H9 (cell line): ENCODE measurements around the gene CLASP2. TPM values are rescaled to one million over a fixed set of nuclear protein-coding genes. Genes with fewer than 3 reads are reported as not detected.

Experiments used
- DNase-seq: peaks from one replicate; pipeline ENCODE4 v3.0.0-alpha.2; 2017
- H2AFZ ChIP-seq: one replicate; pipeline ENCODE4 v1.6.1; 2013; ENCODE audit warnings: mild to moderate bottlenecking, low read length, control low read depth, moderate library complexity
- H2AK5ac ChIP-seq: 2 replicates; pipeline ENCODE4 v1.6.1; 2013; ENCODE audit warnings: low read length, control low read depth, mixed read lengths; ENCODE audit not compliant: insufficient read length
- H2BK120ac ChIP-seq: one replicate; pipeline ENCODE4 v1.6.1; 2013; ENCODE audit warnings: low read depth, mild to moderate bottlenecking, low read length, control low read depth, inconsistent platforms; ENCODE audit not compliant: poor library complexity, severe bottlenecking
- H2BK12ac ChIP-seq: 2 replicates; pipeline ENCODE4 v1.6.1; 2013; ENCODE audit warnings: low read length, control low read depth, mixed read lengths, low read depth; ENCODE audit not compliant: insufficient read length
- H2BK15ac ChIP-seq: 2 replicates; pipeline ENCODE4 v1.6.1; 2013; ENCODE audit warnings: low read depth, low read length, control low read depth
- H2BK20ac ChIP-seq: one replicate; pipeline ENCODE4 v1.6.1; 2013; ENCODE audit warnings: low read depth, mild to moderate bottlenecking, low read length, control low read depth, inconsistent platforms; ENCODE audit not compliant: poor library complexity, severe bottlenecking
- H2BK5ac ChIP-seq: 2 replicates; pipeline ENCODE4 v1.6.1; 2013; ENCODE audit warnings: low read length, control low read depth, mixed read lengths; ENCODE audit not compliant: insufficient read length
- H3K14ac ChIP-seq: 2 replicates; pipeline ENCODE4 v1.6.1; 2013; ENCODE audit warnings: low read length, control low read depth; ENCODE audit not compliant: insufficient read depth
- H3K18ac ChIP-seq: 2 replicates; pipeline ENCODE4 v1.6.1; 2013; ENCODE audit warnings: low read depth, mild to moderate bottlenecking, mixed read lengths, low read length, control low read depth; ENCODE audit not compliant: insufficient read length
- H3K23ac ChIP-seq: 2 replicates; pipeline ENCODE4 v1.6.1; 2013; ENCODE audit warnings: low read length, control low read depth, mixed read lengths, low read depth; ENCODE audit not compliant: insufficient read length
- H3K23me2 ChIP-seq: 2 replicates; pipeline ENCODE4 v1.6.1; 2013; ENCODE audit warnings: low read depth, mild to moderate bottlenecking, mixed read lengths, low read length, control low read depth; ENCODE audit not compliant: insufficient read length, poor library complexity, severe bottlenecking
- H3K27ac ChIP-seq: 2 replicates; pipeline ENCODE4 v1.5.1; 2013; ENCODE audit warnings: low read length, control low read depth, mixed read lengths, low read depth; ENCODE audit not compliant: insufficient read length
- H3K27me3 ChIP-seq: 2 replicates; pipeline ENCODE4 v1.6.1; 2013; ENCODE audit warnings: low read length, control low read depth, inconsistent platforms; ENCODE audit not compliant: insufficient read depth
- H3K4ac ChIP-seq: 2 replicates; pipeline ENCODE4 v1.6.1; 2013; ENCODE audit warnings: low read depth, mild to moderate bottlenecking, control low read depth, inconsistent platforms, low read length, moderate library complexity
- H3K4me1 ChIP-seq: 2 replicates; pipeline ENCODE4 v1.6.1; 2013; ENCODE audit warnings: low read length, control low read depth, inconsistent platforms; ENCODE audit not compliant: insufficient read depth
- H3K4me2 ChIP-seq: 2 replicates; pipeline ENCODE4 v1.6.1; 2013; ENCODE audit warnings: low read length, control low read depth, mixed read lengths; ENCODE audit not compliant: insufficient read length, insufficient read depth
- H3K56ac ChIP-seq: 2 replicates; pipeline ENCODE4 v1.6.1; 2013; ENCODE audit warnings: low read depth, mild to moderate bottlenecking, mixed read lengths, low read length, control low read depth; ENCODE audit not compliant: insufficient read length
- H3K79me1 ChIP-seq: 2 replicates; pipeline ENCODE4 v1.6.1; 2013; ENCODE audit warnings: low read depth, mild to moderate bottlenecking, moderate library complexity, low read length, control low read depth, inconsistent platforms; ENCODE audit not compliant: insufficient read depth, poor library complexity, severe bottlenecking
- H3K79me2 ChIP-seq: 2 replicates; pipeline ENCODE4 v1.6.1; 2013; ENCODE audit warnings: low read length, control low read depth, inconsistent platforms; ENCODE audit not compliant: insufficient read depth
- H3K9ac ChIP-seq: 2 replicates; pipeline ENCODE4 v1.6.1; 2013; ENCODE audit warnings: low read length, control low read depth, mixed read lengths; ENCODE audit not compliant: insufficient read length; ENCODE audit errors: extremely low read depth
- H3K9me3 ChIP-seq: one replicate; pipeline ENCODE4 v1.6.1; 2013; ENCODE audit warnings: low read depth, low read length, inconsistent platforms; ENCODE audit not compliant: control insufficient read depth
- H3T11ph ChIP-seq: one replicate; pipeline ENCODE4 v1.6.1; 2013; ENCODE audit warnings: mild to moderate bottlenecking, low read length, control low read depth, inconsistent platforms
- H4K20me1 ChIP-seq: one replicate; pipeline ENCODE4 v1.6.1; 2013; ENCODE audit not compliant: control insufficient read depth, insufficient read length, insufficient read depth
- H4K5ac ChIP-seq: 2 replicates; pipeline ENCODE4 v1.6.1; 2013; ENCODE audit warnings: low read depth, mild to moderate bottlenecking, mixed read lengths, low read length, control low read depth; ENCODE audit not compliant: insufficient read length
- H4K8ac ChIP-seq: replicated peaks from 2 replicates; pipeline ENCODE4 v1.6.1; 2013; ENCODE audit warnings: low read length, control low read depth, mixed read lengths, low read depth; ENCODE audit not compliant: insufficient read length
- H4K91ac ChIP-seq: 2 replicates; pipeline ENCODE4 v1.6.1; 2013; ENCODE audit warnings: low read depth, mild to moderate bottlenecking, moderate library complexity, mixed read lengths, low read length, control low read depth; ENCODE audit not compliant: insufficient read length
- H3K27ac Mint-ChIP-seq, 3 experiments: 2 replicates in 2 of 3; 3 replicates in 1 of 3; pipeline ENCODE4 v1.8.0; 2020 to 2021; ENCODE audit warnings: mixed read lengths in 3 of 3, mild to moderate bottlenecking in 1 of 3, moderate library complexity in 1 of 3
- H3K27me3 Mint-ChIP-seq: 2 replicates; pipeline ENCODE4 v1.8.0; 2021; ENCODE audit warnings: low read depth, mild to moderate bottlenecking, moderate library complexity, mixed read lengths
- H3K36me3 Mint-ChIP-seq, 3 experiments: 2 replicates in 2 of 3; 3 replicates in 1 of 3; pipeline ENCODE4 v1.8.0; 2020 to 2021; ENCODE audit warnings: low read depth in 3 of 3, mixed read lengths in 3 of 3; ENCODE audit not compliant: insufficient read depth in 1 of 3
- H3K4me1 Mint-ChIP-seq, 2 experiments: 2 replicates each; pipeline ENCODE4 v1.8.0; 2020; ENCODE audit warnings: mixed read lengths in 2 of 2
- H3K4me3 Mint-ChIP-seq, 2 experiments: 2 replicates in 1 of 2; 3 replicates in 1 of 2; pipeline ENCODE4 v1.8.0; 2020 to 2021; ENCODE audit warnings: mild to moderate bottlenecking in 2 of 2, mixed read lengths in 2 of 2, moderate library complexity in 1 of 2
- H3K9me3 Mint-ChIP-seq, 2 experiments: 2 replicates in 1 of 2; 3 replicates in 1 of 2; pipeline ENCODE4 v1.8.0; 2020; ENCODE audit warnings: mild to moderate bottlenecking in 2 of 2, mixed read lengths in 2 of 2, moderate library complexity in 1 of 2
- WGBS: extraction: QIAGEN DNeasy Blood & Tissue Kit; methylation state at CpG from one replicate; pipeline ENCODE4 v1.1.7; 2013; ENCODE audit warnings: missing lambda C conversion rate, low lambda C conversion rate, mixed read lengths; ENCODE audit not compliant: insufficient read length; ENCODE audit errors: extremely low coverage; 5-methylcytosine and 5-hydroxymethylcytosine counted together
- total RNA-seq: library from RNA; stranded (reverse); gene quantifications from 2 replicates; pipeline ENCODE4 v1.2.1, GENCODE V29; 2021
- TF ChIP-seq, protein P1 (sequence below): fragments of 200-600 bp; sonication (generic); conservative IDR thresholded peaks from 3 replicates; pipeline ENCODE4 v1.8.0; 2021; ENCODE audit warnings: antibody characterized with exemption, mild to moderate bottlenecking

The CLASP2 gene
- total RNA-seq, 1 experiment from 2014 or later = 60.5 TPM

GRCh38 chr3:33658621-33658990 lies 59.4 kb downstream of the CLASP2 start:
- Mint-ChIP-seq H3K27ac (peak overlapping the region; percentile 45 to 48 (median 46); a peak in 5 of 7 replicates), H3K36me3 (no peaks in the 10 kb centered on the region; a peak in 1 of 7 replicates), H3K4me1 (peaks cover 36 to 37% of the 10 kb centered on the region in 2 experiments), H3K27me3 (no peaks in the 10 kb centered on the region), H3K4me3 (peak overlapping the region; percentile 41 to 48; a peak in 4 of 5 replicates), H3K9me3 (no peaks in the 10 kb centered on the region)
- peak overlapping the region; percentile 62 for H3K4me2 ChIP-seq
- no peak overlapping the region for H2AK5ac ChIP-seq
- H3K18ac ChIP-seq = no peak overlapping the region
- H3K4me1 ChIP-seq = peaks cover 3% of the 10 kb centered on the region; the same call in 1 of the 2 replicates
- no peaks in the 10 kb centered on the region for H4K20me1 ChIP-seq
- H3K56ac ChIP-seq = no peak overlapping the region
- no peak overlapping the region for H3K14ac ChIP-seq
- no peak overlapping the region for H3K4ac ChIP-seq
- no peak overlapping the region for H4K8ac ChIP-seq
- no peak overlapping the region for H4K91ac ChIP-seq
- TF ChIP-seq, protein P1, sequence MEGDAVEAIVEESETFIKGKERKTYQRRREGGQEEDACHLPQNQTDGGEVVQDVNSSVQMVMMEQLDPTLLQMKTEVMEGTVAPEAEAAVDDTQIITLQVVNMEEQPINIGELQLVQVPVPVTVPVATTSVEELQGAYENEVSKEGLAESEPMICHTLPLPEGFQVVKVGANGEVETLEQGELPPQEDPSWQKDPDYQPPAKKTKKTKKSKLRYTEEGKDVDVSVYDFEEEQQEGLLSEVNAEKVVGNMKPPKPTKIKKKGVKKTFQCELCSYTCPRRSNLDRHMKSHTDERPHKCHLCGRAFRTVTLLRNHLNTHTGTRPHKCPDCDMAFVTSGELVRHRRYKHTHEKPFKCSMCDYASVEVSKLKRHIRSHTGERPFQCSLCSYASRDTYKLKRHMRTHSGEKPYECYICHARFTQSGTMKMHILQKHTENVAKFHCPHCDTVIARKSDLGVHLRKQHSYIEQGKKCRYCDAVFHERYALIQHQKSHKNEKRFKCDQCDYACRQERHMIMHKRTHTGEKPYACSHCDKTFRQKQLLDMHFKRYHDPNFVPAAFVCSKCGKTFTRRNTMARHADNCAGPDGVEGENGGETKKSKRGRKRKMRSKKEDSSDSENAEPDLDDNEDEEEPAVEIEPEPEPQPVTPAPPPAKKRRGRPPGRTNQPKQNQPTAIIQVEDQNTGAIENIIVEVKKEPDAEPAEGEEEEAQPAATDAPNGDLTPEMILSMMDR = no peak
- H2BK5ac ChIP-seq = no peak overlapping the region
- no CpG with 5 or more reads among the region's 2 CpGs for WGBS
- H2BK15ac ChIP-seq = no peak overlapping the region
- no peak overlapping the region for H2AFZ ChIP-seq
- H3K79me2 ChIP-seq = no peaks in the 10 kb centered on the region
- no peak overlapping the region for H3K9ac ChIP-seq
- no peak overlapping the region for H3K27ac ChIP-seq
- H3K23ac ChIP-seq = no peak overlapping the region
- H4K5ac ChIP-seq = no peak overlapping the region
- H2BK12ac ChIP-seq = no peak overlapping the region
- no peak for DNase-seq
- no peaks in the 10 kb centered on the region for H3K27me3 ChIP-seq
- H2BK20ac ChIP-seq = no peak overlapping the region
- H2BK120ac ChIP-seq = no peak overlapping the region
- peaks cover 6% of the 10 kb centered on the region for H3K23me2 ChIP-seq
- no peak overlapping the region for H3T11ph ChIP-seq
- no peaks in the 10 kb centered on the region for H3K79me1 ChIP-seq
- H3K9me3 ChIP-seq = no peaks in the 10 kb centered on the region
